DMS153 (cell line): ENCODE measurements around the gene SERPINB10.

Experiments
- DNase-seq: peaks from one replicate; lab custom pipeline; 2025; lab: John Stamatoyannopoulos, UW

The SERPINB10 gene

GRCh38 chr18:63980896-63981460 is 73.2 kb downstream of the SERPINB10 start:
- DNase-seq, result no peak

GRCh38 chr18:63981719-63982118 is 74.0 kb downstream of the SERPINB10 start:
- no peak for DNase-seq

- no peak for DNase-seq
These were observed 74.6 kb downstream of the SERPINB10 start for GRCh38 chr18:63982361-63982760.
